Ovary (tissue), 9 donors: ENCODE results near the gene MPZL2. TPM values are rescaled to one million over a fixed set of nuclear protein-coding genes. Genes with fewer than 3 reads are reported as not detected.

Source experiments
- DNase-seq, 5 donors: peaks; one replicate each; pipeline ENCODE4 v3.0.0-alpha.2; 2019 to 2020
- H3K27ac ChIP-seq, 2 donors: fragments of 200-600 bp; one replicate each; pipeline versions ENCODE4 v1.5.1 to v1.8.0; 2019 to 2022
- H3K27me3 ChIP-seq: fragments of 200-600 bp; one replicate; pipeline ENCODE4 v1.8.0; 2022
- H3K36me3 ChIP-seq: fragments of 200-600 bp; sonication (generic); one replicate; pipeline ENCODE4 v1.5.1; 2019
- H3K4me1 ChIP-seq: one replicate; pipeline ENCODE4 v1.8.1; 2013; ENCODE audit warnings: mild to moderate bottlenecking, moderate library complexity; ENCODE audit not compliant: insufficient read depth
- H3K4me3 ChIP-seq: fragments of 200-600 bp; sonication (generic); one replicate; pipeline ENCODE4 v1.5.1; 2017
- H3K9me3 ChIP-seq, 2 donors: fragments of 200-600 bp in 1 of 2; sonication (generic) in 1 of 2; one replicate each; pipeline versions ENCODE4 v1.5.1 to v1.8.1; 2013 to 2019; ENCODE audit warnings: mild to moderate bottlenecking in 1 of 2, moderate library complexity in 1 of 2
- CTCF ChIP-seq, 3 donors: fragments of 450-650 bp in 2 of 3; fragments of 200-600 bp in 1 of 3; IDR thresholded peaks; one replicate each; pipeline versions ENCODE4 v1.5.1 to v1.8.0; 2016 to 2022; ENCODE audit warnings: antibody characterized with exemption in 3 of 3, mild to moderate bottlenecking in 1 of 3
- EP300 ChIP-seq: sonication (generic); formaldehyde crosslinking; IDR thresholded peaks from one replicate; pipeline ENCODE4 v1.6.1; 2017; ENCODE audit warnings: antibody characterized with exemption
- POLR2A ChIP-seq: fragments of 450-650 bp; IDR thresholded peaks from one replicate; pipeline ENCODE4 v1.6.1; 2017; ENCODE audit warnings: antibody characterized with exemption, mild to moderate bottlenecking, moderate library complexity
- WGBS, 3 donors: extraction: QIAGEN DNeasy Blood & Tissue Kit in 1 of 3; methylation state at CpG; one replicate each; pipeline versions ENCODE4 v1.1.5 to v1.1.7; 2013 to 2017; 5-methylcytosine and 5-hydroxymethylcytosine counted together
- intact Hi-C, 4 donors: fragments of 100-400 bp; cut with DNase I; formaldehyde crosslinking; loops; one replicate each; pipeline versions ENCODE4 v1.11.0 to v1.15.1; 2022 to 2023
- polyA plus RNA-seq, 2 donors: library from polyadenylated mRNA; stranded (reverse); fragments of 200-250 nt in 1 of 2; fragments of 350-450 nt in 1 of 2; fragmentation: Illumina TruSeq in 1 of 2; extraction: RNeasy Lipid Tissue Mini Kit (QIAGEN cat#74804) in 1 of 2; gene quantifications; one replicate each; pipeline ENCODE4 v1.2.3, GENCODE V29; 2013 to 2014
- total RNA-seq, 7 donors: library from RNA; depleted of rRNA in 2 of 7; stranded (reverse); fragments of >200 nt in 2 of 7; fragmentation: NEBNext Ultra II Directional in 3 of 7; extraction: Animal tissue kit (Norgen Biotek cat#: 25700) in 3 of 7; gene quantifications; one replicate each; pipeline versions ENCODE4 v1.1.0 to v1.2.4, GENCODE V29; 2016 to 2023
- donor health status: DM: no; HTN: no; CAD: no; lungs with moderate emphysema.
- donor health status: DM: no; HTN: no; CAD: no.
- donor health status: Bipolar disorder and iron deficiency.
- donor health status: DM: yes; HTN: yes; CAD: no.
- donor health status: DM: no; HTN: no; CAD: no.
- donor health status: DM: yes; HTN: yes; CAD: no.

Gene MPZL2
- total and polyA plus RNA-seq, 9 donors = 4.4 to 42.5 (median 9.6) TPM

GRCh38 chr11:118282606-118283005, 18.5 kb upstream of the MPZL2 start:
- 68 to 78% (median 68%) methylated on average over 6 of the region's 6 CpGs for WGBS, 3 donors
- Histone ChIP-seq H3K36me3 (no peaks in the 10 kb centered on the region), H3K9me3 (no peaks in the 10 kb centered on the region), H3K4me1 (no peaks in the 10 kb centered on the region), H3K4me3 (no peak overlapping the region), H3K27ac (no peak overlapping the region), H3K27me3 (no peaks in the 10 kb centered on the region)
- TF ChIP-seq EP300 (no peak), CTCF (IDR thresholded peaks at IDR 0.05) (no peak), POLR2A (no peak)
- intact Hi-C loops = no loop called here
- no peak for DNase-seq

GRCh38 chr11:118281284-118281683, 17.2 kb upstream of the MPZL2 start:
- H3K27ac ChIP-seq = no peak overlapping the region
- no peak overlapping the region for H3K4me3 ChIP-seq
- H3K4me1 ChIP-seq = no peaks in the 10 kb centered on the region
- 91 to 98% (median 97%) methylated on average over 1 of the region's 1 CpG for WGBS, 3 donors
- TF ChIP-seq POLR2A (no peak), EP300 (no peak), CTCF (IDR thresholded peaks at IDR 0.05) (no peak)
- intact Hi-C loops = no loop called here
- H3K9me3 ChIP-seq = no peaks in the 10 kb centered on the region
- no peak for DNase-seq
- H3K27me3 ChIP-seq = no peaks in the 10 kb centered on the region
- H3K36me3 ChIP-seq = no peaks in the 10 kb centered on the region

- Histone ChIP-seq H3K27me3 (no peaks in the 10 kb centered on the region), H3K9me3 (no peaks in the 10 kb centered on the region), H3K36me3 (no peaks in the 10 kb centered on the region), H3K27ac (no peak overlapping the region), H3K4me1 (no peaks in the 10 kb centered on the region), H3K4me3 (no peak overlapping the region)
- DNase-seq = no peak
- whole genome bisulfite sequencing, 3 donors = 85 to 96% (median 88%) methylated on average over 1 of the region's 1 CpG
- no peak for TF ChIP-seq POLR2A
- no peak for TF ChIP-seq EP300
- no peak for TF ChIP-seq CTCF (IDR thresholded peaks at IDR 0.05)
- intact Hi-C loops = no loop called here
These were observed 13.2 kb upstream of the MPZL2 start for GRCh38 chr11:118277312-118277711.

- 43 to 63% (median 49%) methylated on average over 1 of the region's 1 CpG for WGBS, 3 donors
- Histone ChIP-seq H3K27ac (no peak overlapping the region), H3K4me3 (no peak overlapping the region), H3K36me3 (no peaks in the 10 kb centered on the region), H3K9me3 (no peaks in the 10 kb centered on the region), H3K27me3 (no peaks in the 10 kb centered on the region), H3K4me1 (no peaks in the 10 kb centered on the region)
- DNase-seq = no peak
- TF ChIP-seq CTCF (IDR thresholded peaks at IDR 0.05) = no peak
- no peak for TF ChIP-seq EP300
- TF ChIP-seq POLR2A = no peak
- intact Hi-C loops = no loop called here
These were observed 12.3 kb upstream of the MPZL2 start for GRCh38 chr11:118276422-118276821.

GRCh38 chr11:118275176-118275575, 11.1 kb upstream of the MPZL2 start:
- Histone ChIP-seq H3K36me3 (no peaks in the 10 kb centered on the region), H3K4me1 (no peaks in the 10 kb centered on the region), H3K4me3 (no peak overlapping the region), H3K27me3 (no peaks in the 10 kb centered on the region), H3K9me3 (no peaks in the 10 kb centered on the region), H3K27ac (no peak overlapping the region)
- intact Hi-C loops = no loop called here
- WGBS, 3 donors = 48 to 60% (median 58%) methylated on average over 4 of the region's 4 CpGs
- TF ChIP-seq POLR2A (no peak), EP300 (no peak), CTCF (IDR thresholded peaks at IDR 0.05) (no peak)
- no peak for DNase-seq
